Measurements from ENCODE around the gene IP6K1.
"Not testable (repeated sequence)": the region's sequence is repeated elsewhere in the genome, so short reads cannot be mapped to it uniquely, and the experiment has no call there.

- TF ChIP-seq CTCF, POLR2A (IDR thresholded peaks at IDR 0.05): not testable (repeated sequence)
These were observed 100.0 kb downstream of the IP6K1 start for GRCh38 chr3:49686346-49686745.
